Lung (tissue), 12 donors: ENCODE measurements around the gene CST7. TPM values are rescaled to one million over a fixed set of nuclear protein-coding genes. Genes with fewer than 3 reads are reported as not detected.
"Not testable (repeated sequence)": the region's sequence is repeated elsewhere in the genome, so short reads cannot be mapped to it uniquely, and the experiment has no call there.

Source experiments
- ATAC-seq: fragments of 200-7000 bp; cut with Tn5 transposase; one replicate; pipeline ENCODE4 v1.9.1; 2020; ENCODE audit warnings: moderate number of reproducible peaks; ENCODE audit not compliant: insufficient read depth, low FRiP score
- DNase-seq, 3 donors: peaks; one replicate each; pipeline ENCODE4 v3.0.0-alpha.2; 2013 to 2017
- H3K27ac ChIP-seq, 2 donors: one replicate each; pipeline ENCODE4 v1.5.1; 2013; ENCODE audit warnings: mild to moderate bottlenecking in 2 of 2, moderate library complexity in 2 of 2, control low read depth in 1 of 2, inconsistent platforms in 1 of 2, low read depth in 1 of 2, low read length in 1 of 2
- H3K27me3 ChIP-seq, 3 donors: one replicate each; pipeline ENCODE4 v1.5.1; 2013; ENCODE audit warnings: low read length in 2 of 3; ENCODE audit not compliant: control insufficient read depth in 3 of 3, insufficient read depth in 3 of 3
- H3K36me3 ChIP-seq, 4 donors: one replicate each; pipeline ENCODE4 v1.5.1; 2013; ENCODE audit warnings: low read length in 4 of 4, mild to moderate bottlenecking in 1 of 4, moderate library complexity in 1 of 4; ENCODE audit not compliant: control insufficient read depth in 4 of 4, insufficient read depth in 4 of 4
- H3K4me1 ChIP-seq, 5 donors: one replicate each; pipeline ENCODE4 v1.5.1; 2013; ENCODE audit warnings: low read length in 5 of 5, mild to moderate bottlenecking in 2 of 5, moderate library complexity in 1 of 5; ENCODE audit not compliant: control insufficient read depth in 5 of 5, insufficient read depth in 5 of 5
- H3K4me3 ChIP-seq: one replicate; pipeline ENCODE4 v1.5.1; 2013; ENCODE audit warnings: mild to moderate bottlenecking, control low read depth, moderate library complexity
- H3K9ac ChIP-seq, 2 donors: one replicate each; pipeline ENCODE4 v1.5.1; 2013; ENCODE audit warnings: low read length in 2 of 2, control low read depth in 1 of 2; ENCODE audit not compliant: insufficient read depth in 1 of 2
- H3K9me3 ChIP-seq, 4 donors: one replicate each; pipeline ENCODE4 v1.5.1; 2013; ENCODE audit warnings: low read length in 3 of 4, mild to moderate bottlenecking in 1 of 4, moderate library complexity in 1 of 4; ENCODE audit not compliant: control insufficient read depth in 4 of 4, insufficient read depth in 3 of 4
- WGBS, 2 donors: extraction: QIAGEN DNeasy Blood & Tissue Kit; methylation state at CpG; one replicate each; pipeline ENCODE4 v1.1.7; 2013; 5-methylcytosine and 5-hydroxymethylcytosine counted together
- polyA plus RNA-seq, 2 donors: library from polyadenylated mRNA; stranded (reverse); fragments of 200-250 nt; gene quantifications; one replicate each; pipeline ENCODE4 v1.2.1, GENCODE V29; 2013
- total RNA-seq, 2 donors: library from RNA; depleted of rRNA in 1 of 2; stranded (reverse); fragments of >200 nt in 1 of 2; gene quantifications; one replicate each; pipeline ENCODE4 v1.2.1, GENCODE V29; 2014 to 2021
- TF ChIP-seq, protein P1 (sequence below): IDR thresholded peaks from 2 replicates; pipeline ENCODE4 v1.5.1; 2012; ENCODE audit warnings: mild to moderate bottlenecking; ENCODE audit errors: control extremely low read depth, extremely low read depth
- donor health status: control.
- donor health status: control.
- donor health status: Bipolar disorder and iron deficiency.
- donor health status: healthy.
- donor health status: DM: yes; HTN: yes; CAD: no.

CST7 gene
- total and polyA plus RNA-seq, 4 donors = 4.7 to 119 (median 8.4) TPM

- H3K27ac ChIP-seq = peak overlapping the region in 1 of 2 donors; percentile 89
- not testable (repeated sequence) for H3K36me3 ChIP-seq, H3K4me1 ChIP-seq, ATAC-seq, H3K27me3 ChIP-seq, H3K9me3 ChIP-seq, H3K4me3 ChIP-seq
- H3K9ac ChIP-seq = peak overlapping the region in 1 of 2 donors; percentile 17
- peak in 1 of 3 donors; percentile 19 for DNase-seq
- 54 to 60% methylated on average over 15 of the region's 15 CpGs for WGBS, 2 donors
- TF ChIP-seq, protein P1, sequence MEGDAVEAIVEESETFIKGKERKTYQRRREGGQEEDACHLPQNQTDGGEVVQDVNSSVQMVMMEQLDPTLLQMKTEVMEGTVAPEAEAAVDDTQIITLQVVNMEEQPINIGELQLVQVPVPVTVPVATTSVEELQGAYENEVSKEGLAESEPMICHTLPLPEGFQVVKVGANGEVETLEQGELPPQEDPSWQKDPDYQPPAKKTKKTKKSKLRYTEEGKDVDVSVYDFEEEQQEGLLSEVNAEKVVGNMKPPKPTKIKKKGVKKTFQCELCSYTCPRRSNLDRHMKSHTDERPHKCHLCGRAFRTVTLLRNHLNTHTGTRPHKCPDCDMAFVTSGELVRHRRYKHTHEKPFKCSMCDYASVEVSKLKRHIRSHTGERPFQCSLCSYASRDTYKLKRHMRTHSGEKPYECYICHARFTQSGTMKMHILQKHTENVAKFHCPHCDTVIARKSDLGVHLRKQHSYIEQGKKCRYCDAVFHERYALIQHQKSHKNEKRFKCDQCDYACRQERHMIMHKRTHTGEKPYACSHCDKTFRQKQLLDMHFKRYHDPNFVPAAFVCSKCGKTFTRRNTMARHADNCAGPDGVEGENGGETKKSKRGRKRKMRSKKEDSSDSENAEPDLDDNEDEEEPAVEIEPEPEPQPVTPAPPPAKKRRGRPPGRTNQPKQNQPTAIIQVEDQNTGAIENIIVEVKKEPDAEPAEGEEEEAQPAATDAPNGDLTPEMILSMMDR = peak; percentile 11
These were observed 18.1 kb upstream of the CST7 start for GRCh38 chr20:24930724-24931688.

GRCh38 chr20:24931893-24932292 is 17.2 kb upstream of the CST7 start:
- not testable (repeated sequence) for ATAC-seq, H3K36me3 ChIP-seq, H3K27ac ChIP-seq, H3K9ac ChIP-seq, H3K4me3 ChIP-seq, H3K4me1 ChIP-seq, H3K27me3 ChIP-seq, H3K9me3 ChIP-seq, DNase-seq
- 24% methylated on average over 1 of the region's 1 CpG for WGBS, 2 donors

DNA sequence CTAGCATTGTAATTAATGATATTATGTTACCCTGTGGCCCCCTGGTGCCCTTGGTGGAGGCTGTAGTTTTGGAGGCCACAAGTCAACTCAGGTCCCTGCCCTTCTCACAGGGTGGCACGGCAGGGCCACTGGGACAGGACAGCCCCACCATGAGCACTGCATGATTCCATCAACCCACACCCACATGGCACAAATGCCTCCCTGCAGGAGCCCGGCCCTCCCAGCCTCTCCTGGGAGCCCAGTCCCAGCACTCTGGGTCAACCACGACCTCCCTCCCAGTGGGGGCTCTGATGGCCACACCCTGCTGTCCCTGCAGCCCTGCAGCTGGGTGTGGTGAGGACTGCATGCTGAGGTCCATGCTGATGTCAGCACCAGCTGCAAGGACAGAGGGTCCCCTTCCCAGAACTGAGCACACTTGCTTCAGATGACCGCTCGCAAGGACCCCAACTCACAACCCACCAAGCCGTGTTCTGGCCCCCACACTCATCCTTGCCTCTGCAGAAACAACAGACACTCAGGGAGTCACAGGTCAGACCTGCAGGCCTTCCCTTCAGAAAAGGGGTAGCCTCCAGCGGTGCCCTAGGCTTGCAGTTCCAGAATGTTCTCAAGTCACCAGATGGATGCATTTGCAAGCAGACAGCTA is 15.7 kb upstream of the CST7 start:
- ATAC-seq (no peak), DNase-seq (no peak)
- 87 to 91% methylated on average over 7 of the region's 7 CpGs for WGBS, 2 donors
- TF ChIP-seq, protein P1 = no peak
- H3K4me1 ChIP-seq = peaks cover 0 to 4% (median 0%) of the 10 kb centered on the region in 5 donors
- H3K4me3 ChIP-seq = no peak overlapping the region
- no peaks in the 10 kb centered on the region for H3K27me3 ChIP-seq
- no peaks in the 10 kb centered on the region for H3K36me3 ChIP-seq
- peaks cover 0 to 8% (median 0%) of the 10 kb centered on the region in 4 donors for H3K9me3 ChIP-seq
- H3K9ac ChIP-seq = no peak overlapping the region
- no peak overlapping the region for H3K27ac ChIP-seq

- DNase-seq = no peak
- Histone ChIP-seq H3K9ac (no peak overlapping the region), H3K27me3 (no peaks in the 10 kb centered on the region), H3K27ac (no peak overlapping the region), H3K4me1 (peaks cover 0 to 4% (median 0%) of the 10 kb centered on the region in 5 donors), H3K9me3 (peaks cover 0 to 8% (median 0%) of the 10 kb centered on the region in 4 donors), H3K36me3 (no peaks in the 10 kb centered on the region), H3K4me3 (no peak overlapping the region)
- ATAC-seq = no peak
- TF ChIP-seq, protein P1 = no peak
- 86% methylated on average over 9 of the region's 9 CpGs for WGBS, 2 donors
These were observed 14.9 kb upstream of the CST7 start for GRCh38 chr20:24934101-24934661.
